GM18868 (cell line): ENCODE results near the gene PAPPA2.
"Not testable (repeated sequence)": the region's sequence is repeated elsewhere in the genome, so short reads cannot be mapped to it uniquely, and the experiment has no call there.

Source experiments
- ATAC-seq: cut with Tn5 transposase; IDR thresholded peaks from one replicate; pipeline ENCODE4 v1.9.1; 2021; ENCODE audit warnings: mild to moderate bottlenecking, moderate library complexity; ENCODE audit not compliant: unreplicated experiment

Gene PAPPA2

DNA sequence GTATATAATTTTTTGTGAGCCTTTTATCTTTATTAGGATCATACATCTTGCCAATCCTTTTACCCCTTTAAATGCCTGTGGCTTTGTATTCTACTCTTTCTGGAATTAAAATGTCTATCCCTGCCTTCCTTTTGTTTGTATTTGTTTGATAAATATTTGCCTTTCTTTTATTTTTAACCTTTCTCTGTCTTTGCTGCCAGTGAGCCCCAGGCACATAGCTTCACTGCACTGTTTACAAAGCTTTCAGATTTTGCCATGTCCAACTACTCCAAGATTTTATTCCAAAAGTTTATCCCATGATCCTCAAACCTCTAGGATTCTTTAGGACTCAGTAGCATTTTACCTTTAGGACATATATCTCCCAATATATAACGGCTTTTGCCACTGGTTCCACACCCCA lies 281.2 kb downstream of the PAPPA2 start:
- no peak for ATAC-seq

DNA sequence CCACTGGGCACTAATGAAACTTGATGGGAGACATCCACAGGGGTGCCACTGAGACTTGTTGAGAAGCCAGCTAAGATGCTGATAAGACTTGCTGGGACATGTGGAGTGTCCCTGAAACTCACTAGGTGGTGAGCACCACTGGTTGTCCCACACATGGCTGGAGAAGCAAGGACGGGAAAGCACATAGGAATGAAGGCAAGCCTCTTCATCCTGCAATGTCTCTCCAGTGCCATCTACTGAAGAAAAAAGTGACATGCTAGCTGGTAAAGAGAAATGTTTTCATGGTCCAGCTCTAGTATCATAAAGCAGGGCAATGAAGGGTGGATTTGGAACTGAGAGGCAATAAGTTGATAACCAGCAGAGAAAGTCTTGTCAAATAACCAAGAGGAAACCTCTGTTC lies 283.0 kb downstream of the PAPPA2 start:
- ATAC-seq: no peak

DNA sequence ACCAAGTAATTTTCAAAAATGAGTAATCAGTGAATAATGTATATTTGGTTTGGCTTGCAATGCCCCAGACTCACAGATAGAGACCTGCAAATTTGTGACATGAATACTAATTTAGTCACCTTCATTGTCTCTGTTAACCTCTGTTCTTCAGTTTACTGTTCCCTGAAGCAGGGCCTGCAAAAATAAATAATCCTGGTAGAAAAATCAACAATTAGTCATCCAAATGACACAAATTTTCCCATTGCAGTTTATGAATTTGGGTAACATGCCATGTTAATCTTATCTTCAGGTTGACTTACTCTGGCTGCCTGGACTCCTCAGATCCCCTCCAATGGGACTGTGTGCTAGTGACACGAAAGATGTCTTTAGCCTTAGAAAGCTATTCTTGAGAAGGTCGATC lies 289.5 kb downstream of the PAPPA2 start:
- no peak for ATAC-seq

DNA sequence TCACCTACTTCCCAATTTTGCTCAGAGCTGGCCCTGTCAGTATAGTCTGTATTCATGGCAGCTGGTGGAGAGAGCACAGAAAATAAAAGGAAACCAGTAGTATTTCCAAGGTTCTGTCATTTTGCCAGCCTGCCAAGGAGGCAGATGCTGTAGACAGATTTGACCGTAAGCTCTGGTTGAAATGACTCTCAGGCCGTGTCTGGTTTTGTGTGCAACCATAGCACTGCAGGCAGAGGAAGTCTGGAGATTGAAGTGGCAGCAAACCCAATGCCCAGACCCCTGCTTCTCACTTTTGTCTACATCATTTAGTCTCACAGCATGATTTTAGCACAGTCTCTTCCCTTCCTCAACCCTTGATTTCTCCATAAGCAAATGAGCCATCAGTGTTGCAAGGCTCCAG lies 291.7 kb downstream of the PAPPA2 start:
- no peak for ATAC-seq

DNA sequence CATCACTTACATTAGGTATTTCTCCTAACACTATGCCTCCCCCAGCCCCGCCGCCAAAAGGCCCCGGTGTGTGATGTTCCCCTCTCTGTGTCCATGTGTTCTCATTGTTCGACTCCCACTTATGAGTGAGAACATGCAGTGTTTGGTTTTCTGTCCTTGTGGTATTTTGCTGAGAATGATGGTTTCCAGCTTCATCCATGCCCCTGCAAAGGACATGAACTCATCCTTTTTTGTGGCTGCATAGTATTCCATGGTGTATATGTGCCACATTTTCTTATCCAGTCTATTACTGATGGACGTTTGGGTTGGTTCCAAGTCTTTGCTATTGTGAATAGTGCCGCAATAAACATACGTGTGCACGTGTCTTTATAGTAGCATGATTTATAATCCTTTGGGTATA lies 293.8 kb downstream of the PAPPA2 start:
- not testable (repeated sequence) for ATAC-seq

DNA sequence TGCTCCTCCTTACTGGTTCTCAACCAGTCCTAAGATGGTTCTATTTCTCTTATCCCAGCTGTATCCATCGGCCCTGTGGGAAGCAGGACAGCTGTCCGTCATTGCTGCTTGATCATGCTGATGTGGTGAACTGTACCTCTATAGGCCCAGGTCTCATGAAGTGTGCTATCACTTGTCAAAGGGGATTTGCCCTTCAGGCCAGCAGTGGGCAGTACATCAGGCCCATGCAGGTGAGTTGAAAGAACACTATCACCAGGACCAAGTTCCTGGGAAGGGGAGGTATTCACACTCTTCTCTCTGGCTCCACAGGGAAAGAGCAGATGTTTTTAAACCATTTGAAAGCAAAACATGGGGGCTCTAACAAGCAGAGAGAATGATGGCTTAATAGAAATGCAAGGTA lies 302.6 kb downstream of the PAPPA2 start:
- ATAC-seq: no peak

DNA sequence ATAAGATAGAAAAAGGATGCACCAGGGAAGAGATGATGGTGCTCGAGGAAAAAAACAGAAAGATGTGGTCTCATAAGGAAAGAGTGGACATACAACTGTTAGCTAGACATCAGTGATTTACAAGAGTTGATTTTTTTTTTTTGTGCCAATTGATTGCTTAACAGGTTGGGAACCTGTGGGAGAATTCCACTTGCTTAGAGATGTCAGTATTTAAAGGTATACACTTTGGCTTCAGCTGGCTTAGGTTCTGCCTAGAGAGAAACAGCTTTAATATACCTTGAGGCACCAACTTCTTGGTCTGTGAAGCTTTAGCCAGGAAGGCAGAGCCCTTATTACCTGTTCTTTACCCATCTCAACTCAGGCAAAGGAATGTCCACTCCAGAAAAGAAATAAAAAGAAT lies 303.8 kb downstream of the PAPPA2 start:
- no peak for ATAC-seq

DNA sequence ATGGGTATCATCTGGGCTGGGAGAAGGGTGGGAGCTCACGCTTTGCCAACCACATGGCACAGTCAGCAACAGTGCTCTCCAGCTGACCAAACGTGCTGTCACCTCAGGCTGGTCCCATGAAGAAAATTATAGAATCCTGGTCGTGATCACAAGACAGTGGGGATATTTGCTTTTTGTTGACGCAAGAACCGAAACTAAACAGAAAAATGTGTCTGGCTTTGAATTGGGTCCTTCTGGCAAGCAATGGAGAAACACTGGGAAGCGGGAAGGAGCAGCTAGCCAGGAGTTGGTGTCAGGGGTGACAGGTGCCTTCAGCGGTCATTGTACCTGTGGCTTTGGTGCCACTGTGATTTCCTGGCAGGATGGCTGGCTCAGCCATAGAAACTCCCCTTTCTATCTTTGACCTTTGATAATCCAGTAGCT lies 304.8 kb downstream of the PAPPA2 start:
- ATAC-seq: no peak

DNA sequence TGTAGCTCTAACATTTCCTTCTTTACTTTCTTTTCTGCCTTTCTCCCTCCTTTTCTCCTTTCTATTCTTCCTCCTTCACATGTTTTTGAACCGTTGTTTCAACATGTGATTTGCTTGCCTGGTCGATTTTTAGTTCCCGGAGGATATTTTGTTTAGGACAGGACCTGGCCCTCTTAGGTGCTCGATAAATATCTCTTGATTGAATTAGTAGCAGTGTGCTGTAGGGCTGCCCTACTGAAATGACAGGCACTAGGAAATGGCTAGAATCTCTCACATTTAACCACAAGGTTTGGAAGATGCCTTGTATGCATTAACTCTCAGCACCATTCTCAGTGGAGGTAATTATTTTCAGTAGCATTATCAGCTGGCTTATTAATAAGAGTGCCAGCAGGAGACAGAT lies 305.6 kb downstream of the PAPPA2 start:
- ATAC-seq: no peak

DNA sequence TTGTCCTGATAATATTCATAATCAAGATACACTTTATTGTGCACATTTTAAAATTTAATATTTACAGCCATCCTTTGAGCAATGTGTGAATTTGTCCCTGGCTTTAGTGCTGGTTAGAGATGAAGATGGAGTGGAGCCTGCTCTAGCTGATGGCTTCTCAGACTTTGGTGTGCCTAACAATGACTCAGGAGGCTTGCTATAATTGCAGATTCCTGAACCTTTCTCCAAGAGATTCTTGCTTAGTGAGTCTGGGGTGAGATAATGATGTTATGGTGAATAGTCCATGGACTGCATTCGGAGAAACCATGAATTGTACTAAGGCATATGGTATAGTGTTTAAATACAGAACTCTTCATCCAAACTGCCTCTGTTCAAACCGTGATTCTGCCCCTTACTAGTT lies 307.1 kb downstream of the PAPPA2 start:
- no peak for ATAC-seq

DNA sequence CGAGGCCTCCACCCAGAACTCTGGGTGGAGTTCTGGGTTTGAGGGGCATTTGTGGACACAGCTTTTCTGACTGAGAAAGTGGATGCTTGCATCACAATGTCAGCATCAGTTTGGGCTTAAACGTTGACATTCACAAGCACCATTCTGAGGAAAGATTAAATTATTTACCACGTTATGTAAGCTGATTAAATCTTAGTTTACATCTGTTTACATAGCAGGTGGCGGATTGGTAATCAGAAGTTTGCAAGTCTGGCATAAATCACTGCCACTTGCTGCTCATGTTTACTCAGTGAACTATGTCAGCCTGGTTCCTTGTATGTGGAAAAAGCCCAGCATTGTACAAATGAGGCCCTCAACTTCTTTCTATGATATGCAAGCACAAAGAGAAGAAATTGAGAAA lies 310.1 kb downstream of the PAPPA2 start:
- no peak for ATAC-seq

DNA sequence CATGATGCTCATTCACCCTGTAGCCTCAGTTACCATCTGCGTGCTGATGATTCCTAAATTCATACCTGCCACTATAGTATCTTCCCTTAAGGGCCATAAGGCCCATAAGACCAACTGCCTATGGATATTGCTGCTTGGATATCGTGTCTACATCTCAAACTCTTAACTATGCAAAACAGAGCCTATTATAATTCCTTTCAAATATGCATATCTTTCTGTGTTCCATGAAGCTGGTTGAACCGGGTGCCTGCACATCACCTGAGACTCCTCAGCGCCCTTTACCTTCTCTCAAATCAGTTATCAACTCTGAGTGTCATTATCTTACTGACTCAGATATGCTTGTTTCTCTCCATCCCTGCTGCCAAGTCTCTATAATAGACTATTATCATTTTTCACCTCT lies 311.2 kb downstream of the PAPPA2 start:
- no peak for ATAC-seq

DNA sequence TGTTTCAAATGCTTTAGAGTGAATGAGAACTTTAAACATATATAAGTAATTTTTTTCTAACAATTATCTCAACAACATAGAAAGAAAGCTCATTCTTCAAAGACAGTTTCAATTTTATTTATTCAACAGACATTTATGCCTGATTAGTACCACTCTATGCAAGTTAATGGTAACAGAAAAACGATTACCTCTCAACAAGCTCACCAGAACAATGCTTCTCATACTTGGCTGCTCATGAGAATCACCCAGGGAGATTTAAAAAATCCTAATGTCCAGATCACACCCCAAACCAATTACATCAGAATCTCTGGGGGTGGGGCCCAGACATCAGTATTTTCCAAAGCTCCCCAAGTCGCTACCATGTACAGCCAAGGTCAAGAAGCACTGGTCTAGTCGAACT lies 312.4 kb downstream of the PAPPA2 start:
- no peak for ATAC-seq

DNA sequence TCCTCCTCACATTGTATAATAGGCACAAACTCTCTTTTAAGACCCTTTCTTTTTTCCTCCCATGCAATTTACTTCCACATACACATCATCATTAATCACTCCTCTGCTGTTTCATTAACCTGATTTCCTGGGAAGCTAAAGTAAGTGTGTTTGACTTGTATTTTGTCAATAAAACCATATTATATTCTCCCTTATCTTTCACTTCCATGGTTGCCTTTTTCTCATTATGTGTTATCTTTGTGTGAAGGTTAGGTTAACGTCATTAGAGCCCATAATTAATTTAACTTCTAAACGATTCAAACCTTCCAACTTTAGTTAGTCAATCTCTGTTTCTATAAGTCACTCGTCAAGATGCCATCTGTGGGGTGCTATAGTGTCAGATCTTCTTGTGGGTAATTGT lies 313.0 kb downstream of the PAPPA2 start:
- no peak for ATAC-seq

DNA sequence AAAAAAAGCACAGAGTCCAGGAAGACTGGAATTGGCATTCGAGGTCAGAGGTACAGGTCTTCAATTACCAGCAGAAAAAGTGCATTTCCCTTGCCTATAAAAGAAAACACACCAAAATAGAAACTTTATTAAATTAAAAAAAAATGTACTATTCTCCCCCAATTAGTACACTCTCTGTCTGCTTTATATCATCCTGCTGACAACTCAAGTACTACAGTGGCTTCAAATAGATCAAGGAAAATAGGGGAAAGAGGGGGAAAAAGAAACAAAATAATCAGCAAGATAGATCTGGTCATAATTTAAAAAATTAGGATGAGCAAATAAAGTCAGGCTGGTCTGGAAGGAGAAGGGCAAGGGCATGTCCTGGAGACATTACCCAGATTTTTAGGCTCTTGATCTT lies 315.1 kb downstream of the PAPPA2 start:
- no peak for ATAC-seq

DNA sequence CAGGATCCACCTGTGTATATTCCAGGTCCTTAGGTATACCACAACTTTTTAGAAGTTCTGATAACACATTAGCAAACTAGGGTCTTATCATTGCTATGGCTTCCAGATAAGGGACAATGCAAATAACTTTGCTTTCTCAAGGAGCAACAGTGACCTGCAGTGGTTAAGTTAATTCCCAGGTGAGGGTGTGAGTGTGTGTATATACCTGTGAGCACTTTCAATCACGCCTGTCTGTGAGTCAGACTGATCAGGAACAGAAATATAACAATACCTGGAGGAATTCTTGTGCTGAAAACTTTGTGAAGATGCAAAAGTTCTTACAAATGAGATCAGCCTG lies 317.0 kb downstream of the PAPPA2 start:
- ATAC-seq: no peak

DNA sequence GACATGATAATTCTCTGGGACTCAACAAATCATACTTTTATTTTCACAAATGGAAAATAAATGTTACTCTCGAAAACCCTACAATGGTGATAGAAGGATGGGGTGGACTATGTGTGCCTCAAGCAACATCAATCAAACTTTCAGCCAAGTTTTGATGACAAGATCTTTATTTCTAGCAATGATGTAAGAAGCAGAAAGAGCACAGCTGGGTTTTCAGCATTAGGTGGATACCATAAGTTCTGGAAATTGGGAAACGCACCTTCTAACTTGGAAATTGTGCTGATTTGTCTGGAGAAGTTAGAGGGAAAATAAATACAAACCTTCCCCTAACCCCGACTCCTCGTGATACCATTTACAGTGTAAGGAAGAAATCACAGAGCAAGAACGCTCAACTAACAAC lies 320.3 kb downstream of the PAPPA2 start:
- no peak for ATAC-seq

DNA sequence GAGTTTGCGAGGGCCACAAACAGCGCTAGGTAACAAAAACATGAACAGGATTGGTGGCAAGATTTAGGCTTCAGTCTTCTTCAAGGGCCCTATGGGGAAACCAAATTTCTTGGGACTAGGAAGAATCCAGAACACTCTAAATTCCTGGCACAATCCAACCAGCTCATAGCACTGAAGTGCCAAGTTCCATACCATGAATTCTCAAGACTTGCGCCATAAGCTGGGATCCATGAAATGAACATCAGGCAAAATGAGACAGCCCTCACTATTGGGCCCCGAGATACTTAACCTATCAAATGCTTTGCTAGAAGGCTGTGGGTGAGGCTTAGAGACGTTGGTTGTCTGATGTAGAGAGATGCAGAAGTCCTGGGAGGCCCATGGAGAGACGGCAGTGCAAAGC lies 322.1 kb downstream of the PAPPA2 start:
- no peak for ATAC-seq

DNA sequence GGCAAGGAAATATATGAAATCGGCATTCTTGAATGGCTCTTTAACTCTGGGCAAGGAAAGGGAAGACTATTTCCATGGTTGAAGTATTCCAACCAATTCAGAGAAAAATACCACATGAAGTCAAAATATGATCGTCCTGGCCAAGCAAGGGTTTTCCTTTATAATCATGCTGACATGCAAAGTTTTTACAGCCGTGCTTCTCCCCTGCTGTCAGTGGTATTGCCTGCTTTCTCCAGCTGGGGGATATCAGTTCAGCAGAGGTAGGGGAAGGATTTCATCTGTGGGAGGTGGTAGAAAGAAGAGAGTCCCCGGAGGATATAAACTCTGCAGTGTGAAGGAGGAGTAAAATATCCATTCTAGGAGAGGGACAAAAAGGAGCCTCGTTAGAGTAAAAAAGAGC lies 322.8 kb downstream of the PAPPA2 start:
- peak; percentile 42 for ATAC-seq

DNA sequence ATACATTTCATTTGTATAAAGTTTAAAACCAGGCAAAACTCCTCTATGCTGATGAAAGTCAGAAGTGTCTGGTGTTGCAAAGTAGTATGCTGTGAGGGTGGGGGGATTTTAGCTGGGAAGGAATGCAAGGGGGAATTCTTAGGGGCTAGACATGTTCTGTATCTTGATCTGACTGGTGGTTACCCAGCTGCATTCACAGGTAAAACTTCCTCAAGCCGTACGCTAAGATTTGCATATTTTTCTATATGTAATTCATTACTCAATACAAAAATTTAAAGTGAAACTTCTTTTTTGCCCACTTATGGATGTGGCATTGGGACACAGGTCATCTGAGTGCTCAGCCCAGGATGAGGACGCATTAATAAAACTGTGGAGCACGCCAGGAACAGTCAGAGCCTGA lies 323.3 kb downstream of the PAPPA2 start:
- ATAC-seq: peak; percentile 78

DNA sequence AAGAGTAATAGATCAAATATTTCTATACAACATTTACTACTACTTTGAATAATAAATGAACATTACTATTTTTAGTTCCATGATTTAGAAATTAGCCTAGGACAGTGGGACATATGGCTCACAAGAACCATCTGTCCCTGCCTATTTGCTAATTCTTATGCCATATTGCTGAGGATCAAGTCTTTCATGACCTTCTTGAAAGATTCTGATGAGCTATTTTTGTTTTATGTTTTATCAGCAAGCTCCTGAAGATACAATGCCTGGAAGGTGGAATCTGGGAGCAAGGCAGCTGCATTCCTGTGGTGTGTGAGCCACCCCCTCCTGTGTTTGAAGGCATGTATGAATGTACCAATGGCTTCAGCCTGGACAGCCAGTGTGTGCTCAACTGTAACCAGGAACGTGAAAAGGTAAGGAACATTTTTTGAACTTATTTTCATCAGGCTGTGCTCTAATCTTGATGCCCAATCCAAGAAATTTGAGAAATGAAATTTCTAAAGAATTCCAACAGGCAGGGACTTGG lies 326.7 kb downstream of the PAPPA2 start:
- no peak for ATAC-seq

DNA sequence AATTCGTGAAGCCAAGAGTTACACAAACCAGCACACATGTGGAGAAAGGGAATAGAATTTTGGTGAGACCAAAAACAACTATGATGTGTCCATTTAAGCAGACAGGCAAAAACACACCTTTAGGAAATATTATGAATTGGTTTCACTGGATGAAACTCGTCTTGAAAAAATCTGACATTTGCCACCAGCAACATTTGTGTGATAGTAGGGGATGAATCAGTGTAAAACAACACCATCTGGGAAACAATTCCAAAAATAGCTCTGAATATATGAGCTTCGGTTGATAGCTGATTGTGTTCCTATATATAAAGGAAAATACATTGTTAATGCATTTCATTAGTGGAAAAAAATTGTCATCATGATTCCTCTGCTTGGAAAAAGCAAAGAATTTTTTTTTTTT lies 327.8 kb downstream of the PAPPA2 start:
- no peak for ATAC-seq

DNA sequence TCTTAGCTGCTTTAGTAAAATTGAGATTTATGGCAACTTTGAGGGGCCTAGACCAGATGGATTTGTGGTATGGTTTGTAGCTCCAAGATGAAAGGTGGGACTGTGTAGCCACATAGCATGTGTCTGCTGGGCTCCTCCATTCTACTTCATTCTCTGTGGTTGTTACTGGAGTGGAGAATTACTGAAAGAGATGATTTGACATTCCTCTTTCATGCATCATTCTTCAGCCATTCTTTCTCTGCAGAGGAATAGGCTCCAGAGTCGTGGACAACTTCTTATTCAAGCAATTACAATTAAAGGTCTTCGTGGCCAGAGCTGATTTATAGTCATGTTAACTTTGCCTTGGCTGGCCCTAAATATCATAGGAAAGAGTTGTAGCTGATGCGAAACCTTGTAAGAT lies 328.9 kb downstream of the PAPPA2 start:
- no peak for ATAC-seq
